HG03097 (cell line): ENCODE results near the gene GTPBP10.
"Not testable (repeated sequence)": the region's sequence is repeated elsewhere in the genome, so short reads cannot be mapped to it uniquely, and the experiment has no call there.

Source experiments
- ATAC-seq: cut with Tn5 transposase; IDR thresholded peaks from one replicate; pipeline ENCODE4 v1.9.1; 2021; ENCODE audit not compliant: unreplicated experiment, low FRiP score

The GTPBP10 gene

GRCh38 chr7:90346336-90347125, at the start of gene GTPBP10:
GTPBP10 (plus strand) TSS chr7:90346716; CDS start chr7:90346742, 26 bp downstream.
- peak; percentile 99 for ATAC-seq

- ATAC-seq = no peak
These were observed 48.1 kb upstream of the GTPBP10 start for GRCh38 chr7:90298145-90299038.

- ATAC-seq = no peak
These were observed 43.3 kb upstream of the GTPBP10 start for GRCh38 chr7:90303241-90303640.

- no peak for ATAC-seq
These were observed 36.6 kb upstream of the GTPBP10 start for GRCh38 chr7:90309872-90310271.

GRCh38 chr7:90311175-90311574, 35.3 kb upstream of the GTPBP10 start:
- no peak for ATAC-seq

GRCh38 chr7:90312745-90313144, 33.8 kb upstream of the GTPBP10 start:
- ATAC-seq = no peak

- no peak for ATAC-seq
These were observed 32.6 kb upstream of the GTPBP10 start for GRCh38 chr7:90313907-90314306.

- ATAC-seq = no peak
These were observed 26.5 kb upstream of the GTPBP10 start for GRCh38 chr7:90320014-90320413.

- ATAC-seq = no peak
These were observed 26.1 kb upstream of the GTPBP10 start for GRCh38 chr7:90320418-90320800.

GRCh38 chr7:90320801-90321494, 25.6 kb upstream of the GTPBP10 start, which contains the start of gene FAM237B:
FAM237B (minus strand) TSS chr7:90321304; CDS start chr7:90319748, 1,556 bp downstream.
- ATAC-seq = no peak

GRCh38 chr7:90322837-90323236, 23.7 kb upstream of the GTPBP10 start:
- no peak for ATAC-seq

GRCh38 chr7:90326500-90326899, 20.0 kb upstream of the GTPBP10 start:
- ATAC-seq = no peak

GRCh38 chr7:90334193-90334843, 12.2 kb upstream of the GTPBP10 start:
- ATAC-seq = no peak

GRCh38 chr7:90334926-90335325, 11.6 kb upstream of the GTPBP10 start:
- ATAC-seq = not testable (repeated sequence)

GRCh38 chr7:90337106-90337505, 9.4 kb upstream of the GTPBP10 start:
- no peak for ATAC-seq

GRCh38 chr7:90345016-90345415, 1.5 kb upstream of the GTPBP10 start:
- no peak for ATAC-seq

- ATAC-seq = peak; percentile 8
These were observed 751 bp upstream of the GTPBP10 start for GRCh38 chr7:90345595-90346335.

GRCh38 chr7:90347759-90348158, 1.2 kb downstream of the GTPBP10 start:
- no peak for ATAC-seq

- ATAC-seq = no peak
These were observed 2.8 kb downstream of the GTPBP10 start for GRCh38 chr7:90349305-90349704.

GRCh38 chr7:90350032-90350431, 3.5 kb downstream of the GTPBP10 start:
- ATAC-seq = not testable (repeated sequence)
